Mesothelial cell of epicardium (in vitro differentiated cells): Measurements from ENCODE around the gene ATP5F1E. TPM values are rescaled to one million over a fixed set of nuclear protein-coding genes. Genes with fewer than 3 reads are reported as not detected.

Experiments
- DNase-seq, 2 experiments: peaks; one replicate each; pipeline ENCODE4 v3.0.0; 2021; ENCODE audit warnings: low spot score in 2 of 2; ENCODE audit not compliant: unreplicated experiment in 2 of 2
- H3K27ac Mint-ChIP-seq: 2 replicates; pipeline ENCODE4 v1.8.0; 2021; ENCODE audit warnings: mixed read lengths
- H3K27me3 Mint-ChIP-seq: 2 replicates; pipeline ENCODE4 v1.8.0; 2021; ENCODE audit warnings: low read depth, mixed read lengths
- H3K36me3 Mint-ChIP-seq: 2 replicates; pipeline ENCODE4 v1.8.0; 2021; ENCODE audit warnings: mixed read lengths
- H3K4me1 Mint-ChIP-seq: 2 replicates; pipeline ENCODE4 v1.8.0; 2021; ENCODE audit warnings: mixed read lengths
- H3K4me3 Mint-ChIP-seq: 2 replicates; pipeline ENCODE4 v1.8.0; 2021; ENCODE audit warnings: mild to moderate bottlenecking, moderate library complexity, mixed read lengths
- H3K9me3 Mint-ChIP-seq: 2 replicates; pipeline ENCODE4 v1.8.0; 2021; ENCODE audit warnings: mixed read lengths
- total RNA-seq: library from RNA; stranded (reverse); gene quantifications from 3 replicates; pipeline ENCODE4 v1.2.1, GENCODE V29; 2021
- TF ChIP-seq, protein P1 (sequence below): fragments of 200-600 bp; sonication (generic); IDR thresholded peaks from one replicate; pipeline ENCODE4 v1.5.0; 2021; ENCODE audit warnings: antibody characterized with exemption; ENCODE audit not compliant: unreplicated experiment

Gene ATP5F1E
- total RNA-seq, 1 donor from 2014 or later, result 52.7 TPM

DNA sequence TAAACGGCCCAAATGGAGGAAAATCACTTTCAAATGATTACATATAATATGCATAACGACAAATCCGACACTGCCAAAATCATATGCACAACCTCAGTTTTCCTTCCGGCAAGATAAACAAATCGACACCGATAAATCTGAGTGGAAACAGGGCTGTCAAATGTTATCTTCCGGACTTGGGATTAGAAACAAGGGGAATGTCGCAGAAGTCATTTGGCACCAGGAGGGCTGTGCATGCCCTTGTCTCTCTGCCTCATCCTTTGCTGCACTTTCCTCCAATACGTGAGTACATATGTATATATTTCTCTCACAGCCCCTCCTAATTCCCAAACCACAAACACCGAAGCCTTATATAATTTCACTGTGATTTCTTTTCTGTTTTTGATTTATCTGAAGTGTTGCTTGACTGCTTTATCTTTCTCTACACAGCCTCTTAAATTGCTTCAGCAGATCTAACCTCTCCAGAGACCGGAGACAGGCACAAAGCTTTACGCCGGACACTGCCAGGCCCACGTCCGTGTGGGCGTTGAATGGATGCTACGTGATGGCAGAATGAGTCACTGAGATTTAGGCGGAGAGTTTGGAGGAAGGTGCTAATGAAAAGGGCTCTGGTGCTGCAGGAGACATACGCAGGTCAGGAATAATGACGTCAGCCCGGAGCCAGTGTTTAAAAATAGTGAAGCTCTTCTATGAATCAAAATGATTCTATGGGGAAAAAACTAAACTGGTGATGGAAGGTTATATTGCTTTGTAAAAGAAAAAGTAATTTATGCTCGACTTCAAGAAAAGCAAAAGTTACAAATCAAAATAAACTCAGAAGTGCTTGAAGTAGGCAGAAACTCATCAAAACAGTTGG, 31.5 kb upstream of the ATP5F1E start:
- H3K27me3 Mint-ChIP-seq, result no peaks in the 10 kb centered on the region
- DNase-seq, result no peak
- TF ChIP-seq, protein P1, sequence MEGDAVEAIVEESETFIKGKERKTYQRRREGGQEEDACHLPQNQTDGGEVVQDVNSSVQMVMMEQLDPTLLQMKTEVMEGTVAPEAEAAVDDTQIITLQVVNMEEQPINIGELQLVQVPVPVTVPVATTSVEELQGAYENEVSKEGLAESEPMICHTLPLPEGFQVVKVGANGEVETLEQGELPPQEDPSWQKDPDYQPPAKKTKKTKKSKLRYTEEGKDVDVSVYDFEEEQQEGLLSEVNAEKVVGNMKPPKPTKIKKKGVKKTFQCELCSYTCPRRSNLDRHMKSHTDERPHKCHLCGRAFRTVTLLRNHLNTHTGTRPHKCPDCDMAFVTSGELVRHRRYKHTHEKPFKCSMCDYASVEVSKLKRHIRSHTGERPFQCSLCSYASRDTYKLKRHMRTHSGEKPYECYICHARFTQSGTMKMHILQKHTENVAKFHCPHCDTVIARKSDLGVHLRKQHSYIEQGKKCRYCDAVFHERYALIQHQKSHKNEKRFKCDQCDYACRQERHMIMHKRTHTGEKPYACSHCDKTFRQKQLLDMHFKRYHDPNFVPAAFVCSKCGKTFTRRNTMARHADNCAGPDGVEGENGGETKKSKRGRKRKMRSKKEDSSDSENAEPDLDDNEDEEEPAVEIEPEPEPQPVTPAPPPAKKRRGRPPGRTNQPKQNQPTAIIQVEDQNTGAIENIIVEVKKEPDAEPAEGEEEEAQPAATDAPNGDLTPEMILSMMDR, result no peak
- H3K27ac Mint-ChIP-seq, result peak overlapping the region; percentile 7
- H3K9me3 Mint-ChIP-seq, result no peaks in the 10 kb centered on the region
- no peaks in the 10 kb centered on the region for H3K36me3 Mint-ChIP-seq
- H3K4me3 Mint-ChIP-seq, result peak overlapping the region; percentile 42
- H3K4me1 Mint-ChIP-seq, result peaks cover 12% of the 10 kb centered on the region

DNA sequence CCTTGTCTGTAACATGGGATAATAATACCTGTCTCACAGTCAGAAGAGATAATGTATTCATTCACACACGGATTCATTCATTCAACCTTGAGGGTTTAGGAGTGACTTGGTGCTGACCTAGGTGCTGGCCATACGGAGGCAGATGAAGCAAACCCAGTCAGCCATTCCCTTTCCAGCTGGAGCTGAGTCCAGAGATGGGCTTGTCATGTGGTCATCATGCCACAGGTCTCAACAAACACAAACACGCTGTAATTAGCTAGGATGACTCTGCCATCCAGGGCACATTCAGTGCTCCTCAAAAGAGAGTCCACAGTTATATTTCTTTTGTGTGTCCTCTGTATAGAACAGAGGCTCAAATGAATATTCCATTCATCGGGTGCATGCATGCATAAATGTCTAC, 29.9 kb upstream of the ATP5F1E start:
- Mint-ChIP-seq H3K4me1 (peaks cover 12% of the 10 kb centered on the region), H3K27ac (no peak overlapping the region), H3K4me3 (no peak overlapping the region), H3K27me3 (no peaks in the 10 kb centered on the region), H3K36me3 (no peaks in the 10 kb centered on the region), H3K9me3 (no peaks in the 10 kb centered on the region)
- TF ChIP-seq, protein P1, result no peak
- no peak for DNase-seq

DNA sequence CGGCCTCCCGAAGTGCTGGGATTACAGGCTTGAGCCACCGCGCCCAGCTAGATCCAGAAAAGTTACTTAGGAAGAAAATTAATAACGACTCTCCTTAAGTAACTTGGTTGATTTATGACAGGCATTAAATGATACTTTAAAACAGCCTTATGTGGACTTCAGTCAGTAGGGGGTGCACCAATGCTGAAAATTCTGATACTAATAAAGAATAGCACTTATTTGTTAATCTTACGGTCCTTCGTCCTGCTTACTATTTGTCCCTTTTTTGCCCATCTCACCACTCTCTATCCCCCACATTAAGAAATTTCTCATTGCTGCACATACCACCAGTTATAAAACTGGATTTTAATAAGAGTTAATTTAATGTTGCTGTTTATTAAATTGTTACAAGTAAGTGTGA, 23.2 kb upstream of the ATP5F1E start:
- Mint-ChIP-seq H3K9me3 (peaks cover 5% of the 10 kb centered on the region), H3K4me3 (no peak overlapping the region), H3K27me3 (peaks cover 11% of the 10 kb centered on the region), H3K27ac (no peak overlapping the region), H3K4me1 (peaks cover 2% of the 10 kb centered on the region), H3K36me3 (no peaks in the 10 kb centered on the region)
- TF ChIP-seq, protein P1, result no peak
- DNase-seq, result no peak

DNA sequence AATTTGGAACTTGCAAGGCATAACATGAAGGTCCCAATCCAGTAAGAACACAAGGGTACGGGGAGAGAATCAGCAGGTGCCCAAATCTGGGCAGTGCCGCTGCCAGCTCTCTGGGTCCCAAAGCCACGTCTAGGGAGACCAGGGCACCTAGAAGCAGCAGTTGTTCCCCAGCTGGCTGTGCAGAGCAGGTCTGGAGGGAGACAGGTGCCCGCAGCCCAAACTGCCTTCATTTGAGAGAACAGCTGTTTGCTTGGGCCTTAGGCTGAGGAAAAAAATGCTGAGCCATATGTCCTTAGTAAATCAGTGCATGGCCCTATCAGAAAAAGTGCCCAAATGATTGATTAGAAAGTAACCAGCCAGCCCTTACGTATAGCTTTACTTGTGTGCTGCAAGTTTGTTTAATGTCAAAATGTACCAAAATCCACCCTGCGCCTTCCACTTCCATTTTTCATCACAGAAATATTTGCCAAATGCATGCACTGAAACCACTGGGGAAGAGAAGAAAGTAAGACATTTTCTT, 19.6 kb upstream of the ATP5F1E start:
- Mint-ChIP-seq H3K9me3 (peaks cover 5% of the 10 kb centered on the region), H3K4me3 (no peak overlapping the region), H3K27ac (no peak overlapping the region), H3K4me1 (peaks cover 2% of the 10 kb centered on the region), H3K27me3 (peaks cover 18% of the 10 kb centered on the region), H3K36me3 (no peaks in the 10 kb centered on the region)
- no peak for DNase-seq
- TF ChIP-seq, protein P1, result no peak

DNA sequence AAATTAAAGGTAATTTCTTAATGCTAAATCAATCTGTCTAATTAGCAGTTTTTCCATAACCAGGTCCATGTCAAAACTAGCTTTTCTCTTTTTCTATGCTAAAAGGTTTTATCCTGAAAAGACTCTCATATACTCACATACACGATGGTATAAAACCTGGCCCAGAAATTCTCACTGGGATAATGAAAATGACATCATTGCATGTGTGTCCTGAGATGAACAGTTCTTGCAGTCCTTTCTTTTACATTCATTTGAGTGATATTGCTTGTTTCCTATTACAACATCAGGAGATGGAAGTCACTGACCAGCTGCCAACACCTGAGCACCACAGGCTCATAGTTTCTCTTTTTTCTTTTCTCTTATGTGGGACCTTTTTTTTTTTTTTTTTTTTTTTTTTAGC, 18.3 kb upstream of the ATP5F1E start:
- H3K36me3 Mint-ChIP-seq, result no peaks in the 10 kb centered on the region
- peaks cover 2% of the 10 kb centered on the region for H3K4me1 Mint-ChIP-seq
- H3K9me3 Mint-ChIP-seq, result no peaks in the 10 kb centered on the region
- H3K27ac Mint-ChIP-seq, result no peak overlapping the region
- H3K4me3 Mint-ChIP-seq, result no peak overlapping the region
- H3K27me3 Mint-ChIP-seq, result peaks cover 18% of the 10 kb centered on the region
- no peak for DNase-seq
- TF ChIP-seq, protein P1, result no peak
